Panc1 (cell line): ENCODE measurements around the gene MVB12A. TPM values are rescaled to one million over a fixed set of nuclear protein-coding genes. Genes with fewer than 3 reads are reported as not detected.

Source experiments
- ATAC-seq: fragments of 200-7000 bp; cut with Tn5 transposase; 2 replicates; pipeline ENCODE4 v1.9.1; 2020; ENCODE audit warnings: mild to moderate bottlenecking, moderate library complexity
- BruUV-seq: library from RNA; stranded (reverse); fragments of 400-500 nt; replicated peaks from 2 replicates; lab custom pipeline; 2021; lab: Mats Ljungman, UMichigan
- CTCF ChIA-PET: fragments of 300-600 bp; sonication (Branson Sonifier 250); formaldehyde crosslinking; loops from one replicate; lab custom pipeline; 2022; ENCODE audit warnings: antibody characterized with exemption; lab: Charles Lee
- POLR2A ChIA-PET: fragments of 300-600 bp; sonication (Branson Sonifier 250); formaldehyde crosslinking; loops from one replicate; lab custom pipeline; 2022; ENCODE audit warnings: antibody characterized with exemption; lab: Charles Lee
- DNase-seq: peaks from one replicate; pipeline ENCODE4 v3.0.0-alpha.2; 2010; ENCODE audit warnings: low read depth, low spot score
- H3K27ac ChIP-seq: 2 replicates; pipeline ENCODE4 v1.5.1; 2011; ENCODE audit warnings: mild to moderate bottlenecking, low read length, inconsistent platforms
- H3K27me3 ChIP-seq: fragments of 200-500 bp; sonication (Bioruptor generic); 2 replicates; pipeline ENCODE4 v1.6.0; 2014; ENCODE audit warnings: low read length, inconsistent platforms; ENCODE audit not compliant: control insufficient read depth, insufficient read depth
- H3K36me3 ChIP-seq: fragments of 200-500 bp; sonication (Bioruptor generic); 2 replicates; pipeline ENCODE4 v1.5.1; 2014; ENCODE audit warnings: inconsistent platforms, mild to moderate bottlenecking, low read length, moderate library complexity; ENCODE audit not compliant: control insufficient read depth, insufficient read depth
- H3K4me1 ChIP-seq: 2 replicates; pipeline ENCODE4 v1.5.1; 2011; ENCODE audit warnings: inconsistent platforms, mild to moderate bottlenecking, low read length, moderate library complexity; ENCODE audit not compliant: control insufficient read depth, insufficient read depth
- H3K4me3 ChIP-seq, 2 experiments: 2 replicates each; pipeline ENCODE4 v1.5.1; 2011 to 2012; ENCODE audit warnings: low read depth in 2 of 2, low read length in 2 of 2, mild to moderate bottlenecking in 2 of 2, inconsistent platforms in 1 of 2, moderate library complexity in 1 of 2
- H3K9me3 ChIP-seq: fragments of 200-500 bp; sonication (Bioruptor generic); 2 replicates; pipeline ENCODE4 v1.5.1; 2014; ENCODE audit warnings: low read depth, mild to moderate bottlenecking, inconsistent platforms, low read length, moderate library complexity; ENCODE audit not compliant: control insufficient read depth, insufficient read depth
- CTCF ChIP-seq: fragments of 450-650 bp; IDR thresholded peaks from 2 replicates; pipeline ENCODE4 v1.5.1; 2017; ENCODE audit warnings: mild to moderate bottlenecking
- POLR2AphosphoS5 ChIP-seq: IDR thresholded peaks from 2 replicates; pipeline ENCODE4 v1.6.1; 2012; ENCODE audit warnings: mild to moderate bottlenecking, low read depth, low read length, moderate library complexity
- REST ChIP-seq, 2 experiments: IDR thresholded peaks; 2 replicates each; pipeline ENCODE4 v1.6.1; 2011 to 2012; ENCODE audit warnings: low read depth in 2 of 2, control low read depth in 1 of 2, low read length in 1 of 2, mild to moderate bottlenecking in 1 of 2, moderate library complexity in 1 of 2; ENCODE audit not compliant: insufficient read depth in 1 of 2
- SIN3A ChIP-seq: IDR thresholded peaks from 2 replicates; pipeline ENCODE4 v1.6.1; 2012; ENCODE audit warnings: low read depth, mild to moderate bottlenecking, low read length, moderate library complexity, borderline replicate concordance; ENCODE audit not compliant: insufficient read depth
- TCF7L2 ChIP-seq: IDR thresholded peaks from 2 replicates; pipeline ENCODE4 v1.6.1; 2011; ENCODE audit warnings: mild to moderate bottlenecking, low read depth, low read length, inconsistent platforms
- in situ Hi-C: cut with HindIII; loops from 2 replicates; pipeline ENCODE4 v1.10.0; 2016; ENCODE audit warnings: low sequenced_read_pairs, low pct_unique_long_range_greater_than_20kb
- intact Hi-C: fragments of 100-400 bp; cut with micrococcal nuclease; formaldehyde crosslinking; loops from one replicate; pipeline ENCODE4 v1.10.0; 2022; ENCODE audit not compliant: unreplicated experiment
- total RNA-seq: library from RNA; stranded (reverse); gene quantifications from one replicate; pipeline ENCODE4 v1.2.1, GENCODE V29; 2021; ENCODE audit not compliant: unreplicated experiment

The MVB12A gene
- total RNA-seq, 1 experiment from 2014 or later = 42.1 TPM

GRCh38 chr19:17469092-17469480, 49.2 kb downstream of the MVB12A start:
- in situ Hi-C loops = no loop called here
- Histone ChIP-seq H3K27me3 (no peaks in the 10 kb centered on the region), H3K4me1 (peaks cover 6% of the 10 kb centered on the region), H3K36me3 (no peaks in the 10 kb centered on the region), H3K9me3 (no peaks in the 10 kb centered on the region), H3K4me3 (peak overlapping the region; percentile 58 to 77), H3K27ac (peak overlapping the region; percentile 79)
- intact Hi-C loops = loop anchor here (10.0 kb wide), 1 partner anchor 74 kb away; the partner anchor contains the start of gene CCDC194
- ATAC-seq = no peak
- no TSS peak for BruUV-seq
- POLR2A ChIA-PET = no interaction called here
- no peak for DNase-seq
- TF ChIP-seq SIN3A (no peak), CTCF (no peak), TCF7L2 (no peak), REST (IDR thresholded peaks at IDR 0.05; ENCODE audit: insufficient read depth in 1 of 2, low read depth in 2 of 2, low read length in 1 of 2) (no peak), POLR2AphosphoS5 (no peak)
- CTCF ChIA-PET = interaction anchor here (0.6 to 1.1 kb wide), 2 partner anchors 43 to 176 kb away, joined by 3 to 8 read pairs; partner anchors contain the start of gene PGLS

- TF ChIP-seq TCF7L2 (no peak), SIN3A (no peak), CTCF (no peak)
- intact Hi-C loops = loop anchor here (10.0 kb wide), 1 partner anchor 75 kb away; the partner anchor contains the start of gene CCDC194
Observed at GRCh38 chr19:17469481-17470067, 49.7 kb downstream of the MVB12A start.

More at GRCh38 chr19:17469481-17470067, 49.7 kb downstream of the MVB12A start:
- Histone ChIP-seq H3K4me3 (peak overlapping the region; percentile 58 to 77), H3K27ac (peak overlapping the region; percentile 79), H3K27me3 (no peaks in the 10 kb centered on the region), H3K4me1 (peaks cover 6% of the 10 kb centered on the region), H3K36me3 (no peaks in the 10 kb centered on the region), H3K9me3 (no peaks in the 10 kb centered on the region)
- ChIA-PET CTCF (interaction anchor here (0.6 kb wide), 1 partner anchor 42 kb away, joined by 3 read pairs; the partner anchor contains the start of gene PGLS), POLR2A (no interaction called here)
- ATAC-seq (peak; percentile 84), DNase-seq (peak; percentile 82)
- BruUV-seq = no TSS peak
- in situ Hi-C loops = no loop called here
